ENCODE results near the gene RAB11FIP2. TPM values are rescaled to one million over a fixed set of nuclear protein-coding genes. Genes with fewer than 3 reads are reported as not detected.

Gene RAB11FIP2
- total and polyA plus RNA-seq, 2 of the 8 experiments (the other 6 are each of a cell fraction or from before 2014, with no cell fraction given): 3.1 to 12.7 TPM

DNA sequence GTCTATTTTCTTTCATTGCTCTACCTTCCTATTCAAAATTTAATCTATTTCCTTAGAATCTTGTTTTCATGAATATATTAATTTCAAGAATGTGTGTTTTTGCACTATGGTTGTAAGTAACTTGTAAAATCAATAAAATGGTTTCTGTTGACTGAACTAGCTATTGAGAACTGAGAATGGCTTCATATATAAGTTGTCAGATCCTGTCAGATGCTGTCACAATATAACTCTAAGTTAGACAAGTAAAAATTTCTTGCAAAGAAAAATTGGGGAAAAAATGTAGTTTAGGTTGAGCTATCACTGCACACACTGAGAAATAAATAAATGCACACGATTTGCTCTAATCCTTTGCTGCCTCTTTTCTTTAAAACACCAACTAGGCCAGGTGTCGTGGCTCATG lies 89.8 kb downstream of the RAB11FIP2 start:
- Histone ChIP-seq H3K9me3 (ENCODE audit: insufficient read depth in 2 of 2, low read depth in 1 of 2, low read length in 1 of 2) (no peaks in the 10 kb centered on the region), H3K79me2 (ENCODE audit: control insufficient read depth in 1 of 2, insufficient read depth in 2 of 2, low read length in 2 of 2) (no peaks in the 10 kb centered on the region), H3K4me1 (replicated peaks in 1 of 4; ENCODE audit: control insufficient read depth in 3 of 4, insufficient read depth in 4 of 4, low read length in 3 of 4) (peaks cover 0 to 3% (median 0%) of the 10 kb centered on the region in 4 experiments; a peak in 2 of 7 replicates), H3K4me3 (ENCODE audit: extremely low read depth in 1 of 4, insufficient read depth in 2 of 4, low read depth in 3 of 4, low read length in 4 of 4) (no peak overlapping the region), H2BK20ac (ENCODE audit: low read length) (no peak overlapping the region), H3K23ac (ENCODE audit: insufficient read length) (no peak overlapping the region), H3K14ac (ENCODE audit: insufficient read length) (no peak overlapping the region), H3K27ac (ENCODE audit: low read depth, low read length) (no peak overlapping the region), H2BK120ac (replicated peaks; ENCODE audit: low read depth, low read length) (no peak overlapping the region), H2BK12ac (ENCODE audit: low read depth, low read length) (no peak overlapping the region), H2AFZ (ENCODE audit: low read length) (no peak overlapping the region), H4K8ac (ENCODE audit: extremely low read depth, insufficient read depth, low read length) (no peak overlapping the region), H3K18ac (ENCODE audit: extremely low read depth, low read length) (no peak overlapping the region), H3K4me2 (ENCODE audit: insufficient read depth in 1 of 2, low read depth in 2 of 2, low read length in 2 of 2) (no peak overlapping the region), H3K4ac (replicated peaks; ENCODE audit: insufficient read length, low read depth, low read length) (no peak overlapping the region), H3K56ac (replicated peaks; ENCODE audit: insufficient read length, low read depth, low read length) (no peak overlapping the region), H3K9ac (replicated peaks in 1 of 4; ENCODE audit: extremely low read depth in 1 of 4, low read depth in 3 of 4, low read length in 3 of 4) (no peak overlapping the region), H3K27me3 (replicated peaks in 1 of 4; ENCODE audit: control insufficient read depth in 3 of 4, extremely low read depth in 1 of 4, insufficient read depth in 3 of 4, low read length in 3 of 4) (no peaks in the 10 kb centered on the region; a peak in 1 of 7 replicates), H2AK5ac (ENCODE audit: low read depth, low read length) (no peak overlapping the region), H3K36me3 (ENCODE audit: control insufficient read depth in 2 of 4, insufficient read depth in 4 of 4, low read length in 3 of 4) (no peaks in the 10 kb centered on the region), H4K91ac (replicated peaks; ENCODE audit: insufficient read length, low read length) (no peak overlapping the region), H2BK5ac (ENCODE audit: low read depth, low read length) (no peak overlapping the region), H3K23me2 (ENCODE audit: low read depth, low read length) (no peaks in the 10 kb centered on the region), H4K5ac (ENCODE audit: insufficient read length, low read depth, low read length) (no peak overlapping the region), H3K79me1 (ENCODE audit: low read depth, low read length) (no peaks in the 10 kb centered on the region), H4K20me1 (replicated peaks in 1 of 2; ENCODE audit: control insufficient read depth in 1 of 2, insufficient read depth in 2 of 2, low read length in 2 of 2) (no peaks in the 10 kb centered on the region), H2BK15ac (ENCODE audit: low read length) (no peak overlapping the region)
- POLR2A ChIA-PET (ENCODE audit: partially characterized antibody): no interaction called here
- FAIRE-seq (no peak), DNase-seq (ENCODE audit: low read depth in 1 of 2, low spot score in 2 of 2) (no peak)
- CTCF ChIA-PET (ENCODE audit: partially characterized antibody): interaction anchor here (0.8 to 1.1 kb wide), 2 partner anchors 9 to 123 kb away, joined by 3 read pairs; no protein-coding TSS in a partner anchor
- WGBS, 2 experiments (ENCODE audit: extremely low coverage in 1 of 2, insufficient coverage in 1 of 2, insufficient read length in 1 of 2, insufficient replicate concordance in 2 of 2, low coverage in 1 of 2, low lambda C conversion rate in 2 of 2, missing lambda C conversion rate in 1 of 2): 80% methylated on average over 2 of the region's 2 CpGs; no CpG with 5 or more reads in 1 of the 2 experiments
- TF ChIP-seq TAF7 (optimal IDR thresholded peaks at IDR 0.05; ENCODE audit: borderline replicate concordance, low read depth, low read length): no peak
